H9 (cell line): ENCODE results near the gene ZDHHC3. TPM values are rescaled to one million over a fixed set of nuclear protein-coding genes. Genes with fewer than 3 reads are reported as not detected.

Source experiments
- DNase-seq: peaks from one replicate; pipeline ENCODE4 v3.0.0-alpha.2; 2017
- H2AFZ ChIP-seq: one replicate; pipeline ENCODE4 v1.6.1; 2013; ENCODE audit warnings: mild to moderate bottlenecking, low read length, control low read depth, moderate library complexity
- H2AK5ac ChIP-seq: 2 replicates; pipeline ENCODE4 v1.6.1; 2013; ENCODE audit warnings: low read length, control low read depth, mixed read lengths; ENCODE audit not compliant: insufficient read length
- H2BK120ac ChIP-seq: one replicate; pipeline ENCODE4 v1.6.1; 2013; ENCODE audit warnings: low read depth, mild to moderate bottlenecking, low read length, control low read depth, inconsistent platforms; ENCODE audit not compliant: poor library complexity, severe bottlenecking
- H2BK12ac ChIP-seq: 2 replicates; pipeline ENCODE4 v1.6.1; 2013; ENCODE audit warnings: low read length, control low read depth, mixed read lengths, low read depth; ENCODE audit not compliant: insufficient read length
- H2BK15ac ChIP-seq: 2 replicates; pipeline ENCODE4 v1.6.1; 2013; ENCODE audit warnings: low read depth, low read length, control low read depth
- H2BK20ac ChIP-seq: one replicate; pipeline ENCODE4 v1.6.1; 2013; ENCODE audit warnings: low read depth, mild to moderate bottlenecking, low read length, control low read depth, inconsistent platforms; ENCODE audit not compliant: poor library complexity, severe bottlenecking
- H2BK5ac ChIP-seq: 2 replicates; pipeline ENCODE4 v1.6.1; 2013; ENCODE audit warnings: low read length, control low read depth, mixed read lengths; ENCODE audit not compliant: insufficient read length
- H3K14ac ChIP-seq: 2 replicates; pipeline ENCODE4 v1.6.1; 2013; ENCODE audit warnings: low read length, control low read depth; ENCODE audit not compliant: insufficient read depth
- H3K18ac ChIP-seq: 2 replicates; pipeline ENCODE4 v1.6.1; 2013; ENCODE audit warnings: low read depth, mild to moderate bottlenecking, mixed read lengths, low read length, control low read depth; ENCODE audit not compliant: insufficient read length
- H3K23ac ChIP-seq: 2 replicates; pipeline ENCODE4 v1.6.1; 2013; ENCODE audit warnings: low read length, control low read depth, mixed read lengths, low read depth; ENCODE audit not compliant: insufficient read length
- H3K23me2 ChIP-seq: 2 replicates; pipeline ENCODE4 v1.6.1; 2013; ENCODE audit warnings: low read depth, mild to moderate bottlenecking, mixed read lengths, low read length, control low read depth; ENCODE audit not compliant: insufficient read length, poor library complexity, severe bottlenecking
- H3K27ac ChIP-seq: 2 replicates; pipeline ENCODE4 v1.5.1; 2013; ENCODE audit warnings: low read length, control low read depth, mixed read lengths, low read depth; ENCODE audit not compliant: insufficient read length
- H3K27me3 ChIP-seq: 2 replicates; pipeline ENCODE4 v1.6.1; 2013; ENCODE audit warnings: low read length, control low read depth, inconsistent platforms; ENCODE audit not compliant: insufficient read depth
- H3K4ac ChIP-seq: 2 replicates; pipeline ENCODE4 v1.6.1; 2013; ENCODE audit warnings: low read depth, mild to moderate bottlenecking, control low read depth, inconsistent platforms, low read length, moderate library complexity
- H3K4me1 ChIP-seq: 2 replicates; pipeline ENCODE4 v1.6.1; 2013; ENCODE audit warnings: low read length, control low read depth, inconsistent platforms; ENCODE audit not compliant: insufficient read depth
- H3K4me2 ChIP-seq: 2 replicates; pipeline ENCODE4 v1.6.1; 2013; ENCODE audit warnings: low read length, control low read depth, mixed read lengths; ENCODE audit not compliant: insufficient read length, insufficient read depth
- H3K56ac ChIP-seq: 2 replicates; pipeline ENCODE4 v1.6.1; 2013; ENCODE audit warnings: low read depth, mild to moderate bottlenecking, mixed read lengths, low read length, control low read depth; ENCODE audit not compliant: insufficient read length
- H3K79me1 ChIP-seq: 2 replicates; pipeline ENCODE4 v1.6.1; 2013; ENCODE audit warnings: low read depth, mild to moderate bottlenecking, moderate library complexity, low read length, control low read depth, inconsistent platforms; ENCODE audit not compliant: insufficient read depth, poor library complexity, severe bottlenecking
- H3K79me2 ChIP-seq: 2 replicates; pipeline ENCODE4 v1.6.1; 2013; ENCODE audit warnings: low read length, control low read depth, inconsistent platforms; ENCODE audit not compliant: insufficient read depth
- H3K9ac ChIP-seq: 2 replicates; pipeline ENCODE4 v1.6.1; 2013; ENCODE audit warnings: low read length, control low read depth, mixed read lengths; ENCODE audit not compliant: insufficient read length; ENCODE audit errors: extremely low read depth
- H3K9me3 ChIP-seq: one replicate; pipeline ENCODE4 v1.6.1; 2013; ENCODE audit warnings: low read depth, low read length, inconsistent platforms; ENCODE audit not compliant: control insufficient read depth
- H3T11ph ChIP-seq: one replicate; pipeline ENCODE4 v1.6.1; 2013; ENCODE audit warnings: mild to moderate bottlenecking, low read length, control low read depth, inconsistent platforms
- H4K20me1 ChIP-seq: one replicate; pipeline ENCODE4 v1.6.1; 2013; ENCODE audit not compliant: control insufficient read depth, insufficient read length, insufficient read depth
- H4K5ac ChIP-seq: 2 replicates; pipeline ENCODE4 v1.6.1; 2013; ENCODE audit warnings: low read depth, mild to moderate bottlenecking, mixed read lengths, low read length, control low read depth; ENCODE audit not compliant: insufficient read length
- H4K8ac ChIP-seq: replicated peaks from 2 replicates; pipeline ENCODE4 v1.6.1; 2013; ENCODE audit warnings: low read length, control low read depth, mixed read lengths, low read depth; ENCODE audit not compliant: insufficient read length
- H4K91ac ChIP-seq: 2 replicates; pipeline ENCODE4 v1.6.1; 2013; ENCODE audit warnings: low read depth, mild to moderate bottlenecking, moderate library complexity, mixed read lengths, low read length, control low read depth; ENCODE audit not compliant: insufficient read length
- H3K27ac Mint-ChIP-seq, 3 experiments: 2 replicates in 2 of 3; 3 replicates in 1 of 3; pipeline ENCODE4 v1.8.0; 2020 to 2021; ENCODE audit warnings: mixed read lengths in 3 of 3, mild to moderate bottlenecking in 1 of 3, moderate library complexity in 1 of 3
- H3K27me3 Mint-ChIP-seq: 2 replicates; pipeline ENCODE4 v1.8.0; 2021; ENCODE audit warnings: low read depth, mild to moderate bottlenecking, moderate library complexity, mixed read lengths
- H3K36me3 Mint-ChIP-seq, 3 experiments: 2 replicates in 2 of 3; 3 replicates in 1 of 3; pipeline ENCODE4 v1.8.0; 2020 to 2021; ENCODE audit warnings: low read depth in 3 of 3, mixed read lengths in 3 of 3; ENCODE audit not compliant: insufficient read depth in 1 of 3
- H3K4me1 Mint-ChIP-seq, 2 experiments: 2 replicates each; pipeline ENCODE4 v1.8.0; 2020; ENCODE audit warnings: mixed read lengths in 2 of 2
- H3K4me3 Mint-ChIP-seq, 2 experiments: 2 replicates in 1 of 2; 3 replicates in 1 of 2; pipeline ENCODE4 v1.8.0; 2020 to 2021; ENCODE audit warnings: mild to moderate bottlenecking in 2 of 2, mixed read lengths in 2 of 2, moderate library complexity in 1 of 2
- H3K9me3 Mint-ChIP-seq, 2 experiments: 2 replicates in 1 of 2; 3 replicates in 1 of 2; pipeline ENCODE4 v1.8.0; 2020; ENCODE audit warnings: mild to moderate bottlenecking in 2 of 2, mixed read lengths in 2 of 2, moderate library complexity in 1 of 2
- CTCF ChIP-seq: fragments of 200-600 bp; sonication (generic); conservative IDR thresholded peaks from 3 replicates; pipeline ENCODE4 v1.8.0; 2021; ENCODE audit warnings: antibody characterized with exemption, mild to moderate bottlenecking
- WGBS: extraction: QIAGEN DNeasy Blood & Tissue Kit; methylation state at CpG from one replicate; pipeline ENCODE4 v1.1.7; 2013; ENCODE audit warnings: missing lambda C conversion rate, low lambda C conversion rate, mixed read lengths; ENCODE audit not compliant: insufficient read length; ENCODE audit errors: extremely low coverage; 5-methylcytosine and 5-hydroxymethylcytosine counted together
- total RNA-seq: library from RNA; stranded (reverse); gene quantifications from 2 replicates; pipeline ENCODE4 v1.2.1, GENCODE V29; 2021

ZDHHC3 gene
- total RNA-seq, 1 experiment from 2014 or later = 71.3 TPM

- H4K5ac ChIP-seq = no peak overlapping the region
- Mint-ChIP-seq H3K4me3 (no peak overlapping the region), H3K27ac (no peak overlapping the region; a peak in 1 of 7 replicates), H3K27me3 (no peaks in the 10 kb centered on the region; the same call in 1 of the 2 replicates), H3K9me3 (no peaks in the 10 kb centered on the region), H3K36me3 (no peaks in the 10 kb centered on the region), H3K4me1 (peaks cover 20 to 28% of the 10 kb centered on the region in 2 experiments)
- no peak overlapping the region for H3K56ac ChIP-seq
- no peaks in the 10 kb centered on the region for H4K20me1 ChIP-seq
- H3K4me2 ChIP-seq = no peak overlapping the region
- no peak overlapping the region for H3T11ph ChIP-seq
- no peaks in the 10 kb centered on the region for H3K4me1 ChIP-seq
- H3K4ac ChIP-seq = no peak overlapping the region
- no peak overlapping the region for H3K18ac ChIP-seq
- no peaks in the 10 kb centered on the region for H3K23me2 ChIP-seq
- H4K91ac ChIP-seq = no peak overlapping the region
- no peak overlapping the region for H3K9ac ChIP-seq
- H2BK15ac ChIP-seq = no peak overlapping the region
- no peak overlapping the region for H3K27ac ChIP-seq
- no peaks in the 10 kb centered on the region for H3K9me3 ChIP-seq
- H3K14ac ChIP-seq = no peak overlapping the region
- H2AK5ac ChIP-seq = no peak overlapping the region
- no CpG with 5 or more reads among the region's 2 CpGs for WGBS
- no peak for DNase-seq
- H2AFZ ChIP-seq = no peak overlapping the region
- H3K23ac ChIP-seq = no peak overlapping the region
- H2BK12ac ChIP-seq = no peak overlapping the region
- no peaks in the 10 kb centered on the region for H3K79me2 ChIP-seq
- H2BK5ac ChIP-seq = no peak overlapping the region
- no peak for TF ChIP-seq CTCF
- no peak overlapping the region for H2BK20ac ChIP-seq
- H2BK120ac ChIP-seq = no peak overlapping the region
- H3K27me3 ChIP-seq = no peaks in the 10 kb centered on the region
- no peaks in the 10 kb centered on the region for H3K79me1 ChIP-seq
- H4K8ac ChIP-seq = no peak overlapping the region
Observed at GRCh38 chr3:44896440-44896839, 79.5 kb downstream of the ZDHHC3 start.
